HG03103 (cell line): ENCODE measurements around the gene AAK1.
"Not testable (repeated sequence)": the region's sequence is repeated elsewhere in the genome, so short reads cannot be mapped to it uniquely, and the experiment has no call there.

Experiments used
- ATAC-seq: cut with Tn5 transposase; IDR thresholded peaks from one replicate; pipeline ENCODE4 v1.9.1; 2021; ENCODE audit warnings: low read depth; ENCODE audit not compliant: unreplicated experiment

AAK1 gene

GRCh38 chr2:69628325-69629021, 15.1 kb downstream of the AAK1 start:
- ATAC-seq = no peak

- ATAC-seq = no peak
Measured at GRCh38 chr2:69625078-69625795, 18.3 kb downstream of the AAK1 start.

- ATAC-seq = no peak
Measured at GRCh38 chr2:69624611-69625010, 18.9 kb downstream of the AAK1 start.

GRCh38 chr2:69624131-69624530, 19.4 kb downstream of the AAK1 start:
- ATAC-seq = no peak

DNA sequence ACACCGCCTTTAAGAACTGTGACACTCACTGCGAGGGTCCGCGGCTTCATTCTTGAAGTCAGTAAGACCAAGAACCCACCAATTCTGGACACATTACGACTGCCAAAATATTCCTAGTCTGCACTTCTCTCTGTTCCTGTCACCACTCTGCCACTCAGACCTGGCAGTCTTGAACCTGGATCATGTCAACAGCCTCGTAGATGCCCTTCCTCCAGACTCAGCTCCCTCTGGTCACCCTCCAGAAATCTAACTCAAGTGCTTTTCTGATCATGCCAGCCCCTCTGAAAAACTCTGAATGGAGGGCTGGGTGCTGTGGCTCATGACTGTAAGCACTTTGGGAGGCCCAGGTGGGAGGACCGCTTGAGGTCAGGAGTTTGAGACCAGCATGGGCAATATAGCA, 20.3 kb downstream of the AAK1 start:
- no peak for ATAC-seq

DNA sequence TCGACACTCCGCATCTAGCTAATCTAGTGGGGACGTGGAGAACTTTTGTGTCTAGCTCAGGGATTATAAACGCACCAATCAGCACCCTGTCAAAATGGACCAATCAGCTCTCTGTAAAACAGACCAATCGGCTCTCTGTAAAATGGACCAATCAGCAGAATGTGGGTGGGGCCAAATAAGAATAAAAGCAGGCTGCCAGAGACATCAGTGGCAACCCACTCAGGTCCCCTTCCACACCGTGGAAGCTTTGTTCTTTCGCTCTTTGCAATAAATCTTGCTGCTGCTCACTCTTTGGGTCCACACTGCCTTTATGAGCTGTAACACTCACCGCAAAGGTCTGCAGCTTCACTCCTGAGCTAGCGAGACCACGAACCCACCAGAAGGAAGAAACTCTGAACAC, 20.7 kb downstream of the AAK1 start:
- ATAC-seq = not testable (repeated sequence)

- ATAC-seq = not testable (repeated sequence)
Measured at GRCh38 chr2:69622017-69622540, 21.5 kb downstream of the AAK1 start.

GRCh38 chr2:69621440-69621839, 22.1 kb downstream of the AAK1 start:
- ATAC-seq = no peak

GRCh38 chr2:69620870-69621269, 22.7 kb downstream of the AAK1 start:
- no peak for ATAC-seq

GRCh38 chr2:69619725-69620124, 23.8 kb downstream of the AAK1 start:
- no peak for ATAC-seq

DNA sequence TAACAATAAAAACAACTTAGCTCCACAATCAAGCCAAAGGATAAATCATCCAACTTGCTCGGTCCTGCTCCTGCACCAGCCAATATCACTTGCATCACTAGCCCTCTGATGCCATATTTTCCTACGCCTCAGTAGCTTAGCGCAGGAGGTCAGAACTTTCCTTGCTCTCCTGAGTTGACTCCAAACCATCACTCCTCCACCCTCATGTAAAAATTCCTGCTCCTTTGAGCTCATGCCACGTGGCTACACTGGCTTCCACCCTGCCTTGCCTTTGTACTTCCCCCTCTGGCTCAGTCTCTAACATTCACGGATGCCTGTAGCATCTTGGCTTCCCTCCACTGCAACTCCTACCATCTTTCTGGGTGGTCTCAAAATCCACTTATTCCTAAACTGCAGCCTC, 25.2 kb downstream of the AAK1 start:
- no peak for ATAC-seq

DNA sequence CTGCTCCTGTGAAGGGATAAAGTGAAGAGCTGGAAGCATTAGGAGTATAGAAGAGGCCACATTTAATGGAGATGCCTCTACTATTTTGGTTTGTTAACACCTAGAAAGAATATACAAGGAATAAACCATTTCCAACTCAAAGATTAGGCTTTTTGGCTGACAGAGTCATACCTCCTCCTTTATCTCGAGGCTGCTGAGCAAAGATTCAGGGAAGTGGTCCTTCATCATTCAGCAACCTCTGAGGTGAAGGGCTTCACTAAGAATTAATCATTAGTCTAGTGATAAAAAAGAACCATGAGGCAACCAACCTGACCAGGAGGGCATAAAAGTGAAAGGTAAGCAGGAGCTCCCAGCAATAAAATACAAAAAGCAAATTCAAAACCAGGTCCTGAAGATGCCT, 25.8 kb downstream of the AAK1 start:
- no peak for ATAC-seq

- ATAC-seq = no peak
Measured at GRCh38 chr2:69616755-69617154, 26.8 kb downstream of the AAK1 start.

DNA sequence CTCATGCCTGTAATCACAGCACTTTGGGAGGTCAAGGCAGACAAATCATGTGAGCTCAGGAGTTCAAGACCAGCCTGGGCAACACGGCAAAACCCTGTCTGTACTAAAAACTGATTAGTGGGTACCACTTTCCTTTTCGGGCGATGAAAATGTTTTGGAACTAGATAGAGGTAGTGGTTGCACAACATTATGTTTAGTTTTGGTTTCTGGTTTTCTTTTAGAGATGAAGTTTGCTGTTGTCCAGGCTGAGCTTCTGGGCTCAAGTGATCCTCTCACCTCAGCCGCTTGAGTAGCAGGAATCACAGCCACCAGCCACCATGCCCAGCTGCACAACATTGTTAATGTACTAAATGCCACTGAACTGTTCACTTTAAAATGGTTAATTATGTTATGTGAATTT, 27.6 kb downstream of the AAK1 start:
- no peak for ATAC-seq

GRCh38 chr2:69615078-69615625, 28.4 kb downstream of the AAK1 start:
- ATAC-seq = no peak

DNA sequence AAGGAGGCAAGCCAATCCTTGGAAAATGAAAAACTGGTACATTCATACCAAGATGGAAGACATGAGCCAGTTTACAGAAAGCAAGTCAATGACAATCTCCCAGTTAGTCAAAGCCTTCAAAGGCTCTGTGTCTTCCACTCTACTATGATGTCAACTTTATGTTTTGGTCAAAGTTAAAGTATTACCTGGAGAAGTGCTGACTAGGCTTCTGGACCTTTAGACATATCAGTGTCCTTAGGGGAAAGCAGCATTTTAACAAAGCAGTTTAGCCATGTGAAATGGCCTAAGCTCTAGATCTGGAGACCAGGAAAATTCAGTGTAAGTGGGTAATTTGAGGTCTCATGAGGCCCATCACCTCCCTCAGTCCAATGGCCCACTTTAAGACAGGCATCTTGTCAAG, 30.8 kb downstream of the AAK1 start:
- ATAC-seq = no peak

DNA sequence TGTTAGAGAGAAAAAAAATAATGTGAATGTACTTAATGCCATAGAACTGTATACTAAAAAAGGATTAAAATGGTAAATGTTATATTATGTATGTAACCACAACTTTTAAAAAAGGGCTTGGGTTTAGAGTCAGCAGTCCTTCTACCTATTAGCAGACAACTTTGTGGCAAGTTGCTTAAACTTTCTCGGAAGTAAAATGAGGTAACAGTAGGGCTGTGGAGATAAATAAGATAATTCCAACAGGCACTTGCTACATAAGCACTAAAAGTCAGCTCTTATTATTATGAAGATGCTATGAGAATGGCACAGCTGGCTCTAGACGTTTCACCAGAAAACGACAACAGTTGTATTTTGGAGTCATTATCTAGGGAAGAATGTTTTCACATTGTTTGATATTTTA, 31.3 kb downstream of the AAK1 start:
- ATAC-seq = no peak

- no peak for ATAC-seq
Measured at GRCh38 chr2:69608109-69608508, 35.4 kb downstream of the AAK1 start.

- not testable (repeated sequence) for ATAC-seq
Measured at GRCh38 chr2:69606771-69607170, 36.8 kb downstream of the AAK1 start.

DNA sequence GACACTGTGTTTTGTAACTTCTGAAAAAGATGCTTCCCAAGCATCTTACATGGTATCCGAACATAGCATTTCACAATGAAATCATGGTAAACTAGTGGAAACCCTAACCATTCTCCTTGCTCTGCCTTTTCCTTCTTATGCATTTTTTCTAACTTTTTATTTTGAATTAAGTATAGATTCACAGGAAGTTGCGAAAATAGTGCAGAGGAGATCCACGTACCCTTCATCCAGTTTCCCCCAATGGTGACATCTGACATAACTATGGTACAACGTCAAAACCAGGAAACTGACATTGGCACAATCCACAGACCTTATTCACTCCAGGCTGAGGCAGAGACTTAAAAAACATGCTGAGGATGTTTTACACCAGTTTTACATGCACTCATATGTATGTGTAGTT, 38.3 kb downstream of the AAK1 start:
- no peak for ATAC-seq

- no peak for ATAC-seq
Measured at GRCh38 chr2:69604836-69605235, 38.7 kb downstream of the AAK1 start.
